SJCRH30 (cell line): Measurements from ENCODE around the gene POLN. TPM values are rescaled to one million over a fixed set of nuclear protein-coding genes. Genes with fewer than 3 reads are reported as not detected.

Experiments used
- total RNA-seq: library from RNA; depleted of rRNA; stranded (reverse); fragments of >200 nt; shearing (Covaris generic); gene quantifications from 2 replicates; pipeline ENCODE4 v1.2.3, GENCODE V29; 2014; rRNA removed

Gene POLN
- total RNA-seq, 1 experiment from 2014 or later = 1.4 TPM

Other genes starting within 250 kb of the POLN start
- 21.1 and 24.0 TPM in 2 replicates for gene NELFA, start 233.1 kb downstream of the POLN start, total RNA-seq
- 1.5 and 1.7 TPM in 2 replicates for gene NAT8L, start 182.8 kb downstream of the POLN start, total RNA-seq
- gene HAUS3, start within 50 bp of the POLN start, total RNA-seq = 25.0 and 29.1 TPM in 2 replicates
- 5.7 and 7.1 TPM in 2 replicates for gene MXD4, start 20.0 kb upstream of the POLN start, total RNA-seq
- gene ZFYVE28, start 176.5 kb upstream of the POLN start, total RNA-seq = 0.15 TPM in 1 of 2 replicates, not detected in the other
- gene CFAP99, start 176.8 kb upstream of the POLN start, total RNA-seq = not detected in 2 replicates
- gene RNF4, start 227.0 kb upstream of the POLN start, total RNA-seq = 67.6 and 71.2 TPM in 2 replicates